GM18517 (cell line): ENCODE results near the gene FOXD4.
"Not testable (repeated sequence)": the region's sequence is repeated elsewhere in the genome, so short reads cannot be mapped to it uniquely, and the experiment has no call there.

Source experiments
- ATAC-seq: cut with Tn5 transposase; IDR thresholded peaks from one replicate; pipeline ENCODE4 v1.9.1; 2021; ENCODE audit warnings: mild to moderate bottlenecking, moderate library complexity; ENCODE audit not compliant: unreplicated experiment

The FOXD4 gene

GRCh38 chr9:117995-118467 is at the start of gene FOXD4:
FOXD4 (minus strand) TSS chr9:118417; CDS start chr9:118119, 298 bp downstream.
- ATAC-seq = not testable (repeated sequence)

- ATAC-seq = not testable (repeated sequence)
Measured at GRCh38 chr9:159871-160270, 41.7 kb upstream of the FOXD4 start.

DNA sequence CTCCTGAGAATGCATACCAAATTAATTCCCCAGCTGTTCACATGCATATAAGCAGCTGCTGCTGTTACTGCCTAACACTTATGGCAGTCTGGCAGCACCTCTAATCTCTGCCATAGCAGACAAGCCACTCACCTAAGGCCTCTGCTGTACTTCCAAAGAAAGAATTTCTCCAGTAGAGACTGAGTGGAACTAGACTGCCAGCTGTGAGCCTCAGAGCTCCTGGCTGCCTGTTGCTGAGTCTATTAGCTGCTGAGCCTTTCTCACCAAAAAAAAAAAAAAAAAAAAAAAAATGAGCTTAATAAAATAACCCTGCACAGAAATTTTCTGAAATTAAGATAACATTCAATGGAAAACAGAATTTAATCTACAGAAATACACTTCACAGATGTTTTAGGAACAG is 33.0 kb upstream of the FOXD4 start:
- not testable (repeated sequence) for ATAC-seq

- ATAC-seq = not testable (repeated sequence)
Measured at GRCh38 chr9:139880-140279, 21.7 kb upstream of the FOXD4 start.

- not testable (repeated sequence) for ATAC-seq
Measured at GRCh38 chr9:117144-117994, 848 bp downstream of the FOXD4 start.

DNA sequence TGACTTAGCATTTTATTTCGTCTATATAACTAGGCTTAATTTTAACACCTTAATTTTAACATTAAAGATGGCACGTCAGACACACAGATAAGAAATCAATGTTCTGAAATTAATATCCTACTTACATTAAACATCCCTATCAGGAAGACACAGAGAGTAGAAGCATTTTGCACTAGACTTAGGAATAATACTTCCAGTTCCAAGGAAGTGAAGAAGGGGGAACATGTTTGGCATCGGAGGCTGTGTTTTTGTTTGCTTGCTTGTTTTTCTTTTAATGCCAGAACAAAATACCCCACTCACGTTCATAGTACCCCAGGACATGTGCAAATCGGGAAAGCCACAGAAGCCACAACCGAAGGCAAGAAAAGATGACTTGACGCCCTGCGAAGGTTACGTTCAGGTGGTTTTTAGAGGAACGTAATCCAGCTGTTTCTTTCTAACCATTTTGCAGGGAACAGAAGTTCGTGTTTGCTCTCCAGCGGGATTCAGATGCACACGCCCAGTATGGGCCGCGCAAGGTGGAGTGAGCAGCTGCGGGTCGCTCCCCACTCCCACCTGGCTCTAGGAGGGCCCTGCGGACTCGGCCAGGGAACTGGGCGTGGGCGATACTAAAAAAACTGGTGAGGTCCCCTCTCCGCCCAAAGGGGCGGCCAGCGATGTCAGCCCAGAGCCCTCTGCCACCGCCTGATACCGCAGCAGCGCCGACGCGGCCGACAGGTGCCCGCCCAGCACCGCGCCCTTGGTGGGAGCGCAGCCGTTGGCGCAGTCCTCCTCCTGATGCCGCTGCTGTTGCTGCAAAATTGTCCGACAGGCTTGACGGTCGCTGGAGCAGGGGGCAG is 1.8 kb downstream of the FOXD4 start:
- not testable (repeated sequence) for ATAC-seq

- not testable (repeated sequence) for ATAC-seq
Measured at GRCh38 chr9:115118-115451, 3.1 kb downstream of the FOXD4 start.

DNA sequence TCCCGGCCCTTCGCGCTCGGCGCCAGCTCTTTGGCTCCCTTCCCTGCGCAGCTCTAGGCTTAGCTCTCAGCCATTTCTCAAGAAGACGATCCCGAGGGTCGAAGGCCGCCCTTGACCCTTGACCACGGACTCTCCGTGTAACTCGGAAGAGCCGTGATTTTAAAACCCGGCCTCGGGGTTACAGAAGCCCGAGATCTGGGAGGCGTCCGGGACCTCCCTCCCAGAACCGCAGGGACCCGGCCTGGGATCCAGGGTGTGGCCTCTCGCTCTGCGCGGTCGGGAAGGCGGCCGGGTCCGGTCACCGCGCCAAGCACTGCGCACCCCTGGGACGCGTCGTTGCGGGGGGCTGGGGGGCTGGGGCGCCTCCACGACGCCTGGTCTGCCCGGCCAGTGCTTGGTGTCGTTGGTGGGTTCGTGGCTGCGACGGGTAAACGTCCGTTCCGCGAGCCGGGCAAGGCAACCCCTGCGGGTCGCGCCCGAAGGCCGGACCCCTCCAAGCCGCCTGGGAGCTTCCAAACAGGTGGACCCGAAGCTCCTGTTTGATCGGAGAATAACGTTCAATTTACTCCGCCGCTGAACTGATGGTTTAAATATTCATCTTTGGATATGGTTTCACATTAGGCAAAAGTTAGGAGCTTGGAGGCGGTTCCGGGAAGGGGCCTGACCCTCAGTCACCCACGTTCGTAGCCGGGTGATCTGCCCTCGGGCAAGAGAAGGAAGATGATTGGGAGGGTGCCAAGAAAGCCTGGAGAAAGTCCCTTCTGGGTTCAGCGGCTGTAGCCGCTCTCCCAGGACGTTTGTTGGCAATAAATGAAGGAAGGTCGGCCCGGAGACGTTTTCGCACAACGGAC is 3.7 kb downstream of the FOXD4 start:
- not testable (repeated sequence) for ATAC-seq

- not testable (repeated sequence) for ATAC-seq
Measured at GRCh38 chr9:113468-114266, 4.5 kb downstream of the FOXD4 start.

- not testable (repeated sequence) for ATAC-seq
Measured at GRCh38 chr9:112589-113467, 5.4 kb downstream of the FOXD4 start.

GRCh38 chr9:110672-111071 is 7.5 kb downstream of the FOXD4 start:
- ATAC-seq = not testable (repeated sequence)

DNA sequence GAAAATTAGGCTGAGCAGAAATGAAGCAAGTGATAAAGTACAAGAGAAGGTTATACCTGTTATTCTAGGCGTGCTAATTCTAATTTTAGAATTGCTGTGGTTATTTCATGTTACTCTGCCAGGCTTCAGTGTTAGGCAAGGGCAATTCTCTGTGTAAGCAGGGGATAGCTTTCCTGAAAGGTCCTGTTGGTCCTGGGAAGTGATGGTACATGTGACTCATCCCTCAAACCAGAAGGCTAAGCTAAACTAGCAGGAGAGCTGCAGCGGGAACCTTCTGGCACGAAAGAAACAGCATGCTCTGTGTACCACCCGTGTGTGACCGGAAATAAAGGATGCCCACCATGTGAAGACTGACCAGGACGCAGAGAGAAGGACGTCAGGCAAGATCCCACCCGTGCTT is 8.7 kb downstream of the FOXD4 start:
- not testable (repeated sequence) for ATAC-seq

GRCh38 chr9:108742-109495 is 9.3 kb downstream of the FOXD4 start:
- not testable (repeated sequence) for ATAC-seq

DNA sequence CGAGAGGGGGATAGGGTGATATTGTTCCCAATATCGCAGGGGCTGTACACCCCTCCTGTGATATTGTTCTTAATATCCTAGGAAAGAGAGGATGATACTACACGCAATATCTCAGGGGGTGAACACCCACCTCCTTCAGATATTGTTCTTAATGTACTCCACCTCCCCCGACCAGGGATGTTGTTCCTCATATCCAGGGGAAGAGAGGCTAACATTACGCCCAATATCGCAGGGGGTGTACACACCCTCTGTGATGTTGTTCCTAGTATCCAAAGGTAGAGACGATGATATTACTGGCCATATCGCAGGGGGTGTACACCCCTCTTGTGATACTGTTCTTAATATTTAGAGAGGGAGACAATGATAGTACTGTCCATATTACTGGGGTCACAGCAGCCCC is 12.2 kb downstream of the FOXD4 start:
- not testable (repeated sequence) for ATAC-seq

GRCh38 chr9:100430-100829 is 17.8 kb downstream of the FOXD4 start:
- ATAC-seq = not testable (repeated sequence)

- ATAC-seq = not testable (repeated sequence)
Measured at GRCh38 chr9:99867-100266, 18.4 kb downstream of the FOXD4 start.

DNA sequence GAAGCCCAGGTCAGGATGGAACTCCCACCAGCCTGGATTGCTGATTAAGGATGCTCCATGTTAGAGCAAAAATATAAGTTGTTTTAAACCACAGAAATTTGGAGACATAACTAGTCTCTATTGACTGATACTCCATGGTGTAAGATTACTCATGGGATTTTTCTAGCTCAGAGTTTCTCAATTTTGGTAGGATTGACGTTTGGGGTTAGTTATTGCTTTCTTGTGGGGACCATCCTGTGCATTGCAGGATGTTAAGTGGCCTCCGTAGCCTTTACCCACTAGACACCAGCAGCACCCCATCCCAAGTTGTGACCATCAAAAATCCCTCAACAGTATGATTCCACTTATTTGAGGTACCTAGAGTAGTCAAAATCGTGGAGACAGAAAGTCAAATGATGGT is 19.4 kb downstream of the FOXD4 start:
- ATAC-seq = not testable (repeated sequence)

DNA sequence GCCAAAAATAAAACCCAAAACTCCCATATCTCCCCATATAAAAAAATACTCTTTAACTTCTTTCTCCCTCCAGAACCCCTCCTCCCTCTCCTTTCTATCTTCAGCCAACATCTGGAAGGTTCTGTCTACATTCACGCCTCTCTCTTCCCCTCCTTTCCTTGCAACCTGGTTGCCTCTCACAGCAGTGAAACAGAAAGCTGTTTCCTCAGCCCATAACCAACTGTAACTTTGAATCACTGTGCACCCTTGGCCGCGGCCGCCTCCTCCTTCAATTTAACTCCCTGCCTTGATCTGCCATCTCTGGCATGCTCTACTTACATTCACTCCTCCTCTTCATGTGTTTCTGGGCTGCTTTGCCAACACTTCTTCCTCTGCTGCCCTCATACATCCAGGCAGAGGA is 23.2 kb downstream of the FOXD4 start:
- ATAC-seq = not testable (repeated sequence)
